GM19438 (cell line): Measurements from ENCODE around the gene PGM5.

ENCODE experiments used
- ATAC-seq: cut with Tn5 transposase; IDR thresholded peaks from one replicate; pipeline ENCODE4 v1.9.1; 2021; ENCODE audit warnings: low read depth; ENCODE audit not compliant: unreplicated experiment

PGM5 gene

GRCh38 chr9:68574150-68574549 lies 217.7 kb downstream of the PGM5 start:
- ATAC-seq: no peak

GRCh38 chr9:68575817-68576216 lies 219.4 kb downstream of the PGM5 start:
- ATAC-seq: no peak

- ATAC-seq: peak; percentile 56
Observed at GRCh38 chr9:68577774-68578591, 221.6 kb downstream of the PGM5 start.
